Loucy (cell line): ENCODE results near the gene MRPS34.

Experiments
- EZH2phosphoT487 ChIP-seq: fragments of 200-600 bp; IDR thresholded peaks from 2 replicates; pipeline ENCODE4 v1.6.1; 2018; ENCODE audit warnings: antibody characterized with exemption, mild to moderate bottlenecking, moderate library complexity, borderline replicate concordance
- TF ChIP-seq, protein P1 (sequence below): fragments of 200-600 bp; sonication (generic); conservative IDR thresholded peaks from 2 replicates; pipeline ENCODE4 v1.5.1; 2014; ENCODE audit warnings: mild to moderate bottlenecking, antibody characterized with exemption, low read length

DNA sequence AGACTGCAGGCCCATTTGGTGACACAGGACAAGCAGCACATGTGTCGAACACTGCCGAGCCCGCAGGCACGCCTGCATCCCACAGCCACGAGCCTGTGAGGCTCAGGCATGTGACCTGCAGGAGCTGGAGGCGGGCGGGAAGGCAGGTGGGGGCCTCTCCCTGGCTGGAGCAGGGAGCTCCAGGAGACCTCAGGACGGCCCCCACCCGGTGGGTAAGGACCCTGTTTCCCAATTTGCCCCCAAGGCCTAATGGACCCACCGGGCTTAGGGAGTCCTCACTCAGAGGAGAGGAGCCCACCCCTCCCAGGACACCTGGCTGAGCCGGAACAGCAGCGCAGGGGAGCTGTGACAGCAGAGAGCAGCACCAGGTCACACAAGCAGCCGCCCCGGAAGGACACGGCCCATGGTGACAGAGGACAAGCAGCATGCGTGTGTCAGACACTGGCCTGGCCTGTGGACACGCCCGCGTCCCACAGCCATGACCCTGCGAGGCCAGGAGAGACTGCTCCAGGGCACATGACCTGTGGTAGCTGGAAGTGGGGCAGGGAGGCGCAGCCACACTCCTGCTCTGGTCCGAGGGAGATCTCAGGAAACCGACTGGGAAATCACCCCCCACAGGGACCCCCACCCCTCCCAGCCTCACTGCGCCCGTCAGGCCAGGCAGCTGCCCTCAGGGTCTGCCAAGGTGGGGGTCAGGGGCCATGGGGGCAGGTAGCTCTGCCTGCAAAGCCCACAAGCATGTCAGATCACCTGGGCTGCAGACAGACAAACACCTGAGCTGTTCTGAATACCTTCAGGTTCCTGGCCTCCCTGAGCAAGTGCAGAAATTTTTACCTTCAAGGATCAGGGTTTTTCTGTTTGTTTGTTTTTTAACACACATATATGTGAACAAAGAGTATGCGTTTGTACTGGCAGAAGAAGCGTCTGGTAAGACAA is 7.1 kb upstream of the MRPS34 start:
- TF ChIP-seq, protein P1, sequence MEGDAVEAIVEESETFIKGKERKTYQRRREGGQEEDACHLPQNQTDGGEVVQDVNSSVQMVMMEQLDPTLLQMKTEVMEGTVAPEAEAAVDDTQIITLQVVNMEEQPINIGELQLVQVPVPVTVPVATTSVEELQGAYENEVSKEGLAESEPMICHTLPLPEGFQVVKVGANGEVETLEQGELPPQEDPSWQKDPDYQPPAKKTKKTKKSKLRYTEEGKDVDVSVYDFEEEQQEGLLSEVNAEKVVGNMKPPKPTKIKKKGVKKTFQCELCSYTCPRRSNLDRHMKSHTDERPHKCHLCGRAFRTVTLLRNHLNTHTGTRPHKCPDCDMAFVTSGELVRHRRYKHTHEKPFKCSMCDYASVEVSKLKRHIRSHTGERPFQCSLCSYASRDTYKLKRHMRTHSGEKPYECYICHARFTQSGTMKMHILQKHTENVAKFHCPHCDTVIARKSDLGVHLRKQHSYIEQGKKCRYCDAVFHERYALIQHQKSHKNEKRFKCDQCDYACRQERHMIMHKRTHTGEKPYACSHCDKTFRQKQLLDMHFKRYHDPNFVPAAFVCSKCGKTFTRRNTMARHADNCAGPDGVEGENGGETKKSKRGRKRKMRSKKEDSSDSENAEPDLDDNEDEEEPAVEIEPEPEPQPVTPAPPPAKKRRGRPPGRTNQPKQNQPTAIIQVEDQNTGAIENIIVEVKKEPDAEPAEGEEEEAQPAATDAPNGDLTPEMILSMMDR = no peak
- TF ChIP-seq EZH2phosphoT487 = no peak
